Measurements from ENCODE around the gene RO60. TPM values are rescaled to one million over a fixed set of nuclear protein-coding genes. Genes with fewer than 3 reads are reported as not detected.

Gene RO60
- total RNA-seq, 1 donor from 2014 or later: 87.8 TPM

DNA sequence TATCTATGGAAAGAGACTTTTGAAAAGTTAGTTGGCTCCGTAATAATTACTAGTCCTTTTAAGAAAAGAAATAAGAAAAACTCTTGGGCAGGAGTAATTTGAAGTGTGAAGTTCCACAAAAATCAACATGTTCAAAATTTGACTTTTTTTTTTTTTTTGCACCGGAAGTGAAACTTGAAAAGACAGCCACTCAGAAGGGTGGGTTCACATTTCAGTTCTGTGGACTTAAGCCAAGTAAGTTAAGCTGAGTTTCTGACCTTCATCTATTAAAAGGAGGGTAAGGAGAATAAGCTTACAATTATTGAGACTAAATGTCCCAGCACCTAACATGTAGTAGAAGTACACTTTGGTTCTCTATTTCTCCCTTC lies 11.0 kb downstream of the RO60 start:
- TF ChIP-seq, protein P1, sequence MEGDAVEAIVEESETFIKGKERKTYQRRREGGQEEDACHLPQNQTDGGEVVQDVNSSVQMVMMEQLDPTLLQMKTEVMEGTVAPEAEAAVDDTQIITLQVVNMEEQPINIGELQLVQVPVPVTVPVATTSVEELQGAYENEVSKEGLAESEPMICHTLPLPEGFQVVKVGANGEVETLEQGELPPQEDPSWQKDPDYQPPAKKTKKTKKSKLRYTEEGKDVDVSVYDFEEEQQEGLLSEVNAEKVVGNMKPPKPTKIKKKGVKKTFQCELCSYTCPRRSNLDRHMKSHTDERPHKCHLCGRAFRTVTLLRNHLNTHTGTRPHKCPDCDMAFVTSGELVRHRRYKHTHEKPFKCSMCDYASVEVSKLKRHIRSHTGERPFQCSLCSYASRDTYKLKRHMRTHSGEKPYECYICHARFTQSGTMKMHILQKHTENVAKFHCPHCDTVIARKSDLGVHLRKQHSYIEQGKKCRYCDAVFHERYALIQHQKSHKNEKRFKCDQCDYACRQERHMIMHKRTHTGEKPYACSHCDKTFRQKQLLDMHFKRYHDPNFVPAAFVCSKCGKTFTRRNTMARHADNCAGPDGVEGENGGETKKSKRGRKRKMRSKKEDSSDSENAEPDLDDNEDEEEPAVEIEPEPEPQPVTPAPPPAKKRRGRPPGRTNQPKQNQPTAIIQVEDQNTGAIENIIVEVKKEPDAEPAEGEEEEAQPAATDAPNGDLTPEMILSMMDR (IDR thresholded peaks at IDR 0.05; ENCODE audit: unreplicated experiment): no peak
- H3K4me1 Mint-ChIP-seq (ENCODE audit: low read depth): no peaks in the 10 kb centered on the region

DNA sequence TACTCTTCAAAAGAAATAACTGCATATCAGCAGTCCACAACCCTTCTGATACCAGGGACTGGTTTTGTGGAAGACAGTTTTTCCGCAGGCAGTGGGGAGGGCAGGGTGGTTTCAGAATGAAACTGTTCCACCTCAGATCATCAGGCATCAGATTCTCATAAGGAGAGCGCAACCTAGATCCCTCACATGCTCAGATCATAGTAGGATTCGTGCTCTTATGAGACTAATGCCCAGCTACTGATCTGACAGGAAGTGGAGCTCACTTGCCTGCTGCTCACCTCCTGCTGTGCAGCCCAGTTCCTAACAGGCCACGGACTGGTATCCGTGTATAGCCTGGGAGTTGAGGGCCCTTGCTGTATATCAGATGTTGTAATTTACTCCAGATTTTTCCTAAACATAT lies 11.5 kb downstream of the RO60 start:
- Mint-ChIP-seq H3K27me3 (no peaks in the 10 kb centered on the region), H3K4me3 (ENCODE audit: low read depth) (no peak overlapping the region), H3K27ac (no peak overlapping the region), H3K9me3 (ENCODE audit: low read depth) (no peaks in the 10 kb centered on the region), H3K4me1 (ENCODE audit: low read depth) (no peaks in the 10 kb centered on the region), H3K36me3 (ENCODE audit: insufficient read depth) (peaks cover 7% of the 10 kb centered on the region)
- TF ChIP-seq, protein P1 (IDR thresholded peaks at IDR 0.05; ENCODE audit: unreplicated experiment): no peak
- DNase-seq (ENCODE audit: low spot score, unreplicated experiment): no peak

More for the DNA sequence above, 11.0 kb downstream of the RO60 start:
- H3K9me3 Mint-ChIP-seq (ENCODE audit: low read depth): no peaks in the 10 kb centered on the region
- no peak overlapping the region for H3K27ac Mint-ChIP-seq
- no peaks in the 10 kb centered on the region for H3K27me3 Mint-ChIP-seq
- no peak for DNase-seq (ENCODE audit: low spot score, unreplicated experiment)
- H3K4me3 Mint-ChIP-seq (ENCODE audit: low read depth): no peak overlapping the region
- peaks cover 7% of the 10 kb centered on the region for H3K36me3 Mint-ChIP-seq (ENCODE audit: insufficient read depth)

DNA sequence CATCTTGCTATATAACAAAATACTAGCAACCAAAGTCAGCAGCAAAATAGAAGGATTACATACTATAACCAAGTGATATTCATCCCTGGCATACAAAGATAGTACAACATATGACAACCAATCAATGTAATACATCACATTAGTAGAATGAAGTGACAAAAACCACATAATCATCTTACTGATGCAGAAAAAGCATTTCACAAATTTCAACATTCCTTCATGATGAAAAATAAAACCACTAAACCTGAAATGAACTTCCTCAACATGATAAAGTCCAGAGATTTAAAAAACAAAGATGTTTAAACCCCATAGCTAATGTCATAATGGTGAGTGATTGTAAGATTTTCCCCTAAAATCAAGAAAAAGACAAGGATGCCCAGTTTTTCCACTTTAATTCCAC lies 18.6 kb downstream of the RO60 start:
- Mint-ChIP-seq H3K36me3 (ENCODE audit: insufficient read depth) (peaks cover 38% of the 10 kb centered on the region), H3K4me3 (ENCODE audit: low read depth) (no peak overlapping the region), H3K27me3 (no peaks in the 10 kb centered on the region), H3K27ac (no peak overlapping the region), H3K4me1 (ENCODE audit: low read depth) (no peaks in the 10 kb centered on the region), H3K9me3 (ENCODE audit: low read depth) (peaks cover 17% of the 10 kb centered on the region)
- TF ChIP-seq, protein P1 (IDR thresholded peaks at IDR 0.05; ENCODE audit: unreplicated experiment): no peak
- DNase-seq (ENCODE audit: low spot score, unreplicated experiment): no peak

DNA sequence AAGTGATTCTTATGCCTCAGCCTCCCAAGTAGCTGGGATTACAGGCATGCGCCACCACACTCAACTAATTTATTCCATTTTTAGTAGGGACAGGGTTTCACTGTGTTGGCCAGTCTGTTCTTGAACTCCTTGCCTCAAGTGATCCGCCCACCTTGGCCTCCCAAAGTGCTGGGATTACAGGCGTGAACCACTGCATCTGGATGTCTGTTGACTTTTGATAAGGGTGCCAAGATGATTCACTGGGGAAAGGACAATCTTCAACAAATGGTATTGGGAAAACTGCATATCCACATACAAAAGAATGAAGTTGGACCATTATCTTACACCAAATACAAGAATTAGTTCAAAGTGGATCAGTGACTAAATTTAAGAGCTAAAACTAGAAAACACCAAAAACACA lies 19.8 kb downstream of the RO60 start:
- TF ChIP-seq, protein P1 (IDR thresholded peaks at IDR 0.05; ENCODE audit: unreplicated experiment): no peak
- H3K36me3 Mint-ChIP-seq (ENCODE audit: insufficient read depth): peaks cover 38% of the 10 kb centered on the region
- no peaks in the 10 kb centered on the region for H3K27me3 Mint-ChIP-seq
- H3K4me3 Mint-ChIP-seq (ENCODE audit: low read depth): no peak overlapping the region
- H3K9me3 Mint-ChIP-seq (ENCODE audit: low read depth): peaks cover 17% of the 10 kb centered on the region
- H3K27ac Mint-ChIP-seq: no peak overlapping the region
- DNase-seq (ENCODE audit: low spot score, unreplicated experiment): no peak
- H3K4me1 Mint-ChIP-seq (ENCODE audit: low read depth): no peaks in the 10 kb centered on the region

DNA sequence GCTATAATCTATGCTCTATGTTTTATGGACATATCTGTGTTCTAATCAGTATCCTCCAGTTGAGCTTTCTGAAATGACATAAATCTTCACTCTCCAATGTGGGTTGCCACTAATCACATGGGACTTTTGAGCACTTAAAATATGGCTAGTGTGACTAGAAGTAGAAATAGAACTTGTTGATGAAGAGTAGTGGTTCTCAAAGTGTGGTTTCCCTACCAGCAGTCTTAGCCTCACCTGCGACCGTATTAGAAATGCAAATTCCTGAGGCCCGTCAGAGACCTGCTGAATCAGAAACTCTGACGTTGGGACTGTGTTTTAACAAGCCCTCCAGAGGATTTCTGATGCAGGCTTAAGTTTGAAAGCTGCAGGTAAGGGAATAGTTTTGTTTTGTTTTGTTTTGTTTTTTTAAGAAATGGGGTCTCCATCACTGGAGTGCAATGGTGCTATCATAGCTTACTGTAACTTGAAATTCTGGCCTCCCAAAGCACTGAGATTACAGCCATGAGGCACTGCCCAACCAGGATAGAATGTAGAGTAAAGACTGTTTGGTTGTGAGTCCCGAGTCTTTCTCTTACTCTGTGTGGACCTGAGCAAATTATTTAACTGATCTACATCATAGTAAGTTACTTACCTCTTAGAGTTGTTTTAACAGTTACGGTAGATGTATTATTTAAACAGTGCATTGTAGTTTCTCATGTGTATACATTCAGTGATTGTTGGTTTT lies 24.1 kb downstream of the RO60 start:
- H3K36me3 Mint-ChIP-seq (ENCODE audit: insufficient read depth): peaks cover 26% of the 10 kb centered on the region
- peaks cover 7% of the 10 kb centered on the region for H3K9me3 Mint-ChIP-seq (ENCODE audit: low read depth)
- H3K4me1 Mint-ChIP-seq (ENCODE audit: low read depth): no peaks in the 10 kb centered on the region
- no peak overlapping the region for H3K27ac Mint-ChIP-seq
- DNase-seq (ENCODE audit: low spot score, unreplicated experiment): no peak
- H3K4me3 Mint-ChIP-seq (ENCODE audit: low read depth): no peak overlapping the region
- H3K27me3 Mint-ChIP-seq: no peaks in the 10 kb centered on the region
- TF ChIP-seq, protein P1 (IDR thresholded peaks at IDR 0.05; ENCODE audit: unreplicated experiment): no peak
